ENCODE data around the gene EHBP1L1. TPM values are rescaled to one million over a fixed set of nuclear protein-coding genes. Genes with fewer than 3 reads are reported as not detected.

The EHBP1L1 gene
- total RNA-seq, 2 donors from 2014 or later, result 58.5 to 78.5 TPM

DNA sequence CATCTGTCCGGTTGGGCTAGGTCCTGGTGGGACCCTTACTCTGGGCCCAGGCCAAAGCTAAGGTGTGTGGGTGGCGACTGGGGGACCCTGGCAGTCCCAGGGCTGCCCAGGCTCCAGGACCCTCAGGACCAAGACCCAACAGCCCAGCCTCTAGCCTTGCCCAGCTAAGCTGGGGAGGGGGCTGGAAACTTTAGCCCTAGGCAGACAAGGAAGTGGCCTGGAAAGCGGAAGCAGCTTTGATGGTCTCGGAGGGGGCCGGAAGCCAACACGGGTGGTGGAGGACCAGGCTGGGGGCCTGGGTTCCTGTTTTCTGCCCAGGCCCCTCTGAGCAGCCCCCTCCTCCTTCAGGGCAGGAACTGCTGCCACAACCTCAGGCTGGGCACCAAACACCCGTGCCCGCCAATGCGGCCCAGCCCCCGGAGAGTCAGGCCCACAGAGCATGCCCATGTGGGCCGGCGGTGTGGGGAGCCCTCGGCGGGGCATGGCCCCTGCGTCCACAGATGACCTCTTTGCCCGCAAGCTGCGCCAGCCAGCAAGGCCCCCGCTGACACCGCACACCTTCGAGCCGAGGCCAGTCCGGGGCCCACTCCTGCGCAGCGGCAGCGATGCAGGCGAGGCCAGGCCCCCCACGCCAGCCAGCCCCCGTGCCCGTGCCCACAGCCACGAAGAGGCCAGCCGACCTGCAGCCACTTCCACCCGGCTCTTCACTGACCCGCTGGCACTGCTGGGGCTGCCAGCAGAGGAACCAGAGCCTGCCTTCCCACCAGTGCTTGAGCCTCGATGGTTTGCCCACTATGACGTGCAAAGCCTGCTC, 64.8 kb downstream of the EHBP1L1 start:
- TF ChIP-seq, protein P1, sequence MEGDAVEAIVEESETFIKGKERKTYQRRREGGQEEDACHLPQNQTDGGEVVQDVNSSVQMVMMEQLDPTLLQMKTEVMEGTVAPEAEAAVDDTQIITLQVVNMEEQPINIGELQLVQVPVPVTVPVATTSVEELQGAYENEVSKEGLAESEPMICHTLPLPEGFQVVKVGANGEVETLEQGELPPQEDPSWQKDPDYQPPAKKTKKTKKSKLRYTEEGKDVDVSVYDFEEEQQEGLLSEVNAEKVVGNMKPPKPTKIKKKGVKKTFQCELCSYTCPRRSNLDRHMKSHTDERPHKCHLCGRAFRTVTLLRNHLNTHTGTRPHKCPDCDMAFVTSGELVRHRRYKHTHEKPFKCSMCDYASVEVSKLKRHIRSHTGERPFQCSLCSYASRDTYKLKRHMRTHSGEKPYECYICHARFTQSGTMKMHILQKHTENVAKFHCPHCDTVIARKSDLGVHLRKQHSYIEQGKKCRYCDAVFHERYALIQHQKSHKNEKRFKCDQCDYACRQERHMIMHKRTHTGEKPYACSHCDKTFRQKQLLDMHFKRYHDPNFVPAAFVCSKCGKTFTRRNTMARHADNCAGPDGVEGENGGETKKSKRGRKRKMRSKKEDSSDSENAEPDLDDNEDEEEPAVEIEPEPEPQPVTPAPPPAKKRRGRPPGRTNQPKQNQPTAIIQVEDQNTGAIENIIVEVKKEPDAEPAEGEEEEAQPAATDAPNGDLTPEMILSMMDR (IDR thresholded peaks at IDR 0.05), result no peak
- peak overlapping the region; percentile 91 for H3K27ac ChIP-seq
- peak overlapping the region; percentile 54 to 65 for H3K9ac ChIP-seq (ENCODE audit: low read depth in 2 of 2, low read length in 2 of 2)
- DNase-seq, result peak; percentile 52
- peaks cover 11% of the 10 kb centered on the region for H3K36me3 ChIP-seq
- no peaks in the 10 kb centered on the region for H3K9me3 ChIP-seq
- peak overlapping the region; percentile 26 for H3K4me3 ChIP-seq
- intact Hi-C loops (cut with DNase I), result no loop called here
- peaks cover 10% of the 10 kb centered on the region for H3K4me1 ChIP-seq
- H3K27me3 ChIP-seq, result no peaks in the 10 kb centered on the region

DNA sequence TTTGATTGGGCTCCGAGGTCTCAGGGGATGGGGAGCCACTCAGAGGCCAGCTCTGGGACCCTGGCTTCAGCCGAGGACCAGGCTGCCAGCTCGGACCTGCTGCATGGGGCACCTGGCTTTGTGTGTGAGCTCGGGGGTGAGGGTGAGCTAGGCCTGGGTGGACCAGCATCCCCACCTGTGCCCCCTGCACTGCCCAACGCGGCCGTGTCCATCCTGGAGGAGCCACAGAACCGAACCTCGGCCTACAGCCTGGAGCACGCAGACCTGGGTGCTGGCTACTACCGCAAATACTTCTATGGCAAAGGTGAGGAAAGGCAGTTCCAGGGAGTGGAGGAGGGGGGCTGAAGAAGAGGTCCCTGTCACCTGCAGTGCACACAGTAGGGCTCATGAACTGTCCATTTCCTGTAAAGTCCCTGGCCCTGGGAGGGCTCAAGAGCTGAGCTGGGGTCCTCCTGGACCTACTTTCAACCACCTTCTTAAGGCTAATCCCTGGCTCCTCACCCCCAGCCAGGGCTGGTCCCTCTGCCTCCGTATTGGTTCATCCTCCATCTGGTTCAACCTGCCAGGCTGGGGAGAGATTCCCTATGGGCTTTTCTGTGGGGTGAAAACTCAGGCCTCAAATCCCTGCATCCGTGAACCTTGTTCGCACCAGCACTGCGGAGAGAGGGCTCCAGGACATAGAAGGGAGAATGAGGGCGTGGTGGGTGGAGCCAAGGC, 65.6 kb downstream of the EHBP1L1 start:
- no peak for DNase-seq

More for the DNA sequence above, 65.6 kb downstream of the EHBP1L1 start:
- intact Hi-C loops (cut with DNase I), result no loop called here
- H3K9ac ChIP-seq (ENCODE audit: low read depth in 2 of 2, low read length in 2 of 2), result peak overlapping the region in 1 of 2 donors; percentile 55
- peaks cover 10% of the 10 kb centered on the region for H3K4me1 ChIP-seq
- H3K4me3 ChIP-seq, result peak overlapping the region; percentile 26
- H3K36me3 ChIP-seq, result peaks cover 6% of the 10 kb centered on the region
- TF ChIP-seq, protein P1 (IDR thresholded peaks at IDR 0.05), result no peak
- no peaks in the 10 kb centered on the region for H3K27me3 ChIP-seq
- peak overlapping the region; percentile 91 for H3K27ac ChIP-seq
- H3K9me3 ChIP-seq, result no peaks in the 10 kb centered on the region

Small RNA genes lying within 50 kb of the gene (microRNA-seq; reads per million reads assigned to microRNA genes)
- not detected for gene MIR4690

Other genes starting within 250 kb of the EHBP1L1 start
- 10 to 100 TPM; 35.0 to 48.0 TPM for gene DPF2, start 242.2 kb upstream of the EHBP1L1 start, total RNA-seq
- under 1 TPM; 0.48 to 0.77 TPM for gene TIGD3, start 221.3 kb upstream of the EHBP1L1 start, total RNA-seq
- gene SLC25A45, start 193.4 kb upstream of the EHBP1L1 start, total RNA-seq, result 1 to 10 TPM; 4.4 to 6.9 TPM
- 10 to 100 TPM; 30.7 to 43.9 TPM for gene FRMD8, start 189.4 kb upstream of the EHBP1L1 start, total RNA-seq
- gene NEAT1, start 153.3 kb upstream of the EHBP1L1 start, total RNA-seq, result 100 to 1,000 TPM; 269 to 502 TPM
- 1,000 to 10,000 TPM; 4,716 to 6,071 TPM for gene MALAT1, start 77.0 kb upstream of the EHBP1L1 start, total RNA-seq
- gene SCYL1, start 51.0 kb upstream of the EHBP1L1 start, total RNA-seq, result 10 to 100 TPM; 59.2 to 84.1 TPM
- gene LTBP3, start 17.7 kb upstream of the EHBP1L1 start, total RNA-seq, result 10 to 100 TPM; 27.3 to 31.1 TPM
- gene ZNRD2, start 5.6 kb upstream of the EHBP1L1 start, total RNA-seq, result 10 to 100 TPM; 16.6 to 30.8 TPM
- 10 to 100 TPM; 27.4 to 32.2 TPM for gene FAM89B, start 3.5 kb upstream of the EHBP1L1 start, total RNA-seq
- under 1 TPM; 0.40 to 0.69 TPM for gene KCNK7, start 19.7 kb downstream of the EHBP1L1 start, total RNA-seq
- gene MAP3K11, start 38.2 kb downstream of the EHBP1L1 start, total RNA-seq, result 100 to 1,000 TPM in 1 of 2 donors, 10 to 100 TPM in 1; 92.7 to 102 TPM
- gene PCNX3, start 39.7 kb downstream of the EHBP1L1 start, total RNA-seq, result 10 to 100 TPM; 41.5 to 72.4 TPM
- gene SIPA1, start 62.0 kb downstream of the EHBP1L1 start, total RNA-seq, result 10 to 100 TPM; 21.0 to 33.0 TPM
- 10 to 100 TPM; 58.7 to 68.3 TPM for gene RELA, start 86.9 kb downstream of the EHBP1L1 start, total RNA-seq
- 10 to 100 TPM; 65.3 to 83.4 TPM for gene KAT5, start 136.2 kb downstream of the EHBP1L1 start, total RNA-seq
- 10 to 100 TPM; 26.1 to 58.1 TPM for gene RNASEH2C, start 144.7 kb downstream of the EHBP1L1 start, total RNA-seq
- gene AP5B1, start 204.9 kb downstream of the EHBP1L1 start, total RNA-seq, result 10 to 100 TPM; 17.6 to 20.1 TPM
- gene OVOL1, start 211.0 kb downstream of the EHBP1L1 start, total RNA-seq, result 10 to 100 TPM; 29.0 to 32.9 TPM